Fibroblast of lung (primary cell): Measurements from ENCODE around the gene AP1S3. TPM values are rescaled to one million over a fixed set of nuclear protein-coding genes. Genes with fewer than 3 reads are reported as not detected.
A peak's percentile ranks its signal among the peaks of the same experiment; 100 is the strongest.

Experiments
- DNase-seq, 2 donors: peaks; one replicate each; pipeline versions ENCODE4 v3.0.0 to v3.0.0-alpha.2; 2010; ENCODE audit warnings: low read depth in 2 of 2
- H2AFZ ChIP-seq: 2 replicates; pipeline ENCODE4 v1.5.1; 2012; ENCODE audit warnings: low read length, control low read depth, inconsistent platforms
- H3K27ac ChIP-seq: 2 replicates; pipeline ENCODE4 v1.5.1; 2011; ENCODE audit warnings: low read length, control low read depth; ENCODE audit not compliant: insufficient read depth
- H3K27me3 ChIP-seq: 2 replicates; pipeline ENCODE4 v1.5.1; 2011; ENCODE audit warnings: mild to moderate bottlenecking, low read length; ENCODE audit not compliant: control insufficient read depth, insufficient read depth
- H3K36me3 ChIP-seq: 2 replicates; pipeline ENCODE4 v1.5.1; 2011; ENCODE audit warnings: low read length; ENCODE audit not compliant: control insufficient read depth, insufficient read depth
- H3K4me1 ChIP-seq: 2 replicates; pipeline ENCODE4 v1.5.1; 2011; ENCODE audit warnings: low read length; ENCODE audit not compliant: control insufficient read depth, insufficient read depth; ENCODE audit errors: extremely low read depth
- H3K4me2 ChIP-seq: 2 replicates; pipeline ENCODE4 v1.5.1; 2011; ENCODE audit warnings: low read length, control low read depth; ENCODE audit not compliant: insufficient read depth; ENCODE audit errors: extremely low read depth
- H3K4me3 ChIP-seq, 4 experiments: fragments of 200-600 bp in 1 of 4; sonication (generic) in 1 of 4; replicated peaks in 1 of 4; 2 replicates each; pipeline ENCODE4 v1.5.1; 2011 to 2016; ENCODE audit warnings: low read length in 4 of 4, low read depth in 3 of 4, mild to moderate bottlenecking in 3 of 4, control low read depth in 2 of 4, inconsistent platforms in 1 of 4, mixed read lengths in 1 of 4; ENCODE audit not compliant: insufficient read depth in 1 of 4; ENCODE audit errors: control extremely low read depth in 1 of 4
- H3K79me2 ChIP-seq: 2 replicates; pipeline ENCODE4 v1.5.1; 2012; ENCODE audit warnings: mild to moderate bottlenecking, low read length, inconsistent platforms; ENCODE audit not compliant: control insufficient read depth, insufficient read depth
- H3K9ac ChIP-seq: 2 replicates; pipeline ENCODE4 v1.5.1; 2011; ENCODE audit warnings: mild to moderate bottlenecking, low read length, control low read depth; ENCODE audit not compliant: insufficient read depth
- H3K9me3 ChIP-seq: 2 replicates; pipeline ENCODE4 v1.5.1; 2012; ENCODE audit warnings: low read depth, low read length; ENCODE audit not compliant: control insufficient read depth, insufficient read depth
- H4K20me1 ChIP-seq: 2 replicates; pipeline ENCODE4 v1.5.1; 2011; ENCODE audit warnings: low read length; ENCODE audit not compliant: control insufficient read depth, insufficient read depth; ENCODE audit errors: extremely low read depth
- EZH2 ChIP-seq: IDR thresholded peaks from 2 replicates; pipeline ENCODE4 v1.5.1; 2012; ENCODE audit warnings: low read length, control low read depth, mild to moderate bottlenecking; ENCODE audit errors: missing control alignments
- polyA plus RNA-seq, 2 donors: library from polyadenylated mRNA; depleted of rRNA in 1 of 2; stranded (reverse) in 1 of 2; unstranded in 1 of 2; fragments of >200 nt; gene quantifications; 2 replicates each; pipeline ENCODE4 v1.2.1, GENCODE V29; 2011 to 2012; ENCODE audit warnings: missing spikeins in 1 of 2
- total RNA-seq: library from RNA; depleted of rRNA; stranded (reverse); fragments of >200 nt; gene quantifications from 2 replicates; pipeline ENCODE4 v1.2.1, GENCODE V29; 2014
- TF ChIP-seq, protein P1 (sequence below), 2 donors: IDR thresholded peaks in 1 of 2; conservative IDR thresholded peaks in 1 of 2; 1 replicate in 1 of 2; 2 replicates in 1 of 2; pipeline ENCODE4 v1.5.1; 2011 to 2012; ENCODE audit warnings: low read length in 2 of 2, control low read depth in 1 of 2, inconsistent platforms in 1 of 2, low read depth in 1 of 2, mild to moderate bottlenecking in 1 of 2

The AP1S3 gene
- total and polyA plus RNA-seq, 2 donors (not counting 1 experiment from before 2014, with no cell fraction given) = 2.9 to 3.3 TPM

DNA sequence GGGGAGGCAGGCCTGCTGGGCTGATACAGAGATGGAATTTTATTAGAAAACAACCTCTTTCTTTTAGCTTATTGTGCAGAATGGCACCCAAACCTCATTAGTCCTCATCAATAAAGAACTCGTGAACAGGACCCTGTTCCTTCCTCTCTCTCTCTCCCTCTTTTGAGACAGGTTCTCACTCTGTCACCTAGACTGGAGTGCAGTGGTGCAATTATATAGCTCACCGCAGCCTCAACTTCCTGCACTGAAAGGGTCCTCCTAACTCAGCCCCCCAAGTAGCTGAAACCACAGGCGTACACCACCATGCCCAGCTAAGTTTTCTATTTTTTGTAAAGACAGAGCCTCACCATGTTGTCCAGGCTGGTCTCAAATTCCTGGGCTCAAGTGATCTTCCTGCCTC, 21.7 kb upstream of the AP1S3 start:
- H3K36me3 ChIP-seq = no peaks in the 10 kb centered on the region
- H3K9me3 ChIP-seq = no peaks in the 10 kb centered on the region
- H3K27ac ChIP-seq = no peak overlapping the region
- no peak for TF ChIP-seq EZH2
- TF ChIP-seq, protein P1, sequence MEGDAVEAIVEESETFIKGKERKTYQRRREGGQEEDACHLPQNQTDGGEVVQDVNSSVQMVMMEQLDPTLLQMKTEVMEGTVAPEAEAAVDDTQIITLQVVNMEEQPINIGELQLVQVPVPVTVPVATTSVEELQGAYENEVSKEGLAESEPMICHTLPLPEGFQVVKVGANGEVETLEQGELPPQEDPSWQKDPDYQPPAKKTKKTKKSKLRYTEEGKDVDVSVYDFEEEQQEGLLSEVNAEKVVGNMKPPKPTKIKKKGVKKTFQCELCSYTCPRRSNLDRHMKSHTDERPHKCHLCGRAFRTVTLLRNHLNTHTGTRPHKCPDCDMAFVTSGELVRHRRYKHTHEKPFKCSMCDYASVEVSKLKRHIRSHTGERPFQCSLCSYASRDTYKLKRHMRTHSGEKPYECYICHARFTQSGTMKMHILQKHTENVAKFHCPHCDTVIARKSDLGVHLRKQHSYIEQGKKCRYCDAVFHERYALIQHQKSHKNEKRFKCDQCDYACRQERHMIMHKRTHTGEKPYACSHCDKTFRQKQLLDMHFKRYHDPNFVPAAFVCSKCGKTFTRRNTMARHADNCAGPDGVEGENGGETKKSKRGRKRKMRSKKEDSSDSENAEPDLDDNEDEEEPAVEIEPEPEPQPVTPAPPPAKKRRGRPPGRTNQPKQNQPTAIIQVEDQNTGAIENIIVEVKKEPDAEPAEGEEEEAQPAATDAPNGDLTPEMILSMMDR (conservative IDR thresholded peaks at IDR 0.05 in 1 of 2, IDR thresholded peaks at IDR 0.05 in 1 of 2; ENCODE audit: low read depth in 1 of 2, low read length in 2 of 2) = no peak
- no peaks in the 10 kb centered on the region for H3K79me2 ChIP-seq
- no peak overlapping the region for H2AFZ ChIP-seq
- no peak overlapping the region for H3K4me2 ChIP-seq
- no peak for DNase-seq
- H3K4me3 ChIP-seq = no peak overlapping the region
- no peaks in the 10 kb centered on the region for H4K20me1 ChIP-seq
- no peaks in the 10 kb centered on the region for H3K27me3 ChIP-seq
- H3K9ac ChIP-seq = no peak overlapping the region
- H3K4me1 ChIP-seq = peaks cover 2% of the 10 kb centered on the region

DNA sequence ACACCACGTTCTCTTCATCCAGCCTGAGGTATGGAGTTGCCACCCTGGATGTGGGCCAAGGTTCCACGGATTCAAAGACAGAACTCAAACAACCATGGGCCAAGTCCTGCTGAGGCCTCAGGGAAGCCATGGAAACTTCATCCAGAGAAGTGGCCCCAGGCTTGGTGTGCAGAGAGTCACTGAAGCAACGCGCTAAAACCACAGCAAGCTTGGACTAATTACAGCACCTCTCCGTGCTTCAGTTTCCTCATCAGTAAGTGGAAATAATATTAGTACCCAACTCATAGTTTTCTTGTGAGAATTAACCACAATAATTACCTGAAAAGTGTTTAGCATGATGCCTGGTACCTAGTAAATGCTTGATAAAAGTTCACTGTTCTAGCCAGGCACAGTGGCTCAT, 19.2 kb upstream of the AP1S3 start:
- TF ChIP-seq, protein P1 (conservative IDR thresholded peaks at IDR 0.05 in 1 of 2, IDR thresholded peaks at IDR 0.05 in 1 of 2; ENCODE audit: low read depth in 1 of 2, low read length in 2 of 2) = no peak
- TF ChIP-seq EZH2 = no peak
- no peaks in the 10 kb centered on the region for H4K20me1 ChIP-seq
- no peak overlapping the region for H2AFZ ChIP-seq
- H3K79me2 ChIP-seq = no peaks in the 10 kb centered on the region
- H3K27ac ChIP-seq = no peak overlapping the region
- H3K27me3 ChIP-seq = no peaks in the 10 kb centered on the region
- peaks cover 2% of the 10 kb centered on the region for H3K4me1 ChIP-seq
- H3K36me3 ChIP-seq = no peaks in the 10 kb centered on the region
- H3K9ac ChIP-seq = no peak overlapping the region
- no peak for DNase-seq
- H3K4me2 ChIP-seq = no peak overlapping the region
- H3K9me3 ChIP-seq = no peaks in the 10 kb centered on the region
- H3K4me3 ChIP-seq = no peak overlapping the region

DNA sequence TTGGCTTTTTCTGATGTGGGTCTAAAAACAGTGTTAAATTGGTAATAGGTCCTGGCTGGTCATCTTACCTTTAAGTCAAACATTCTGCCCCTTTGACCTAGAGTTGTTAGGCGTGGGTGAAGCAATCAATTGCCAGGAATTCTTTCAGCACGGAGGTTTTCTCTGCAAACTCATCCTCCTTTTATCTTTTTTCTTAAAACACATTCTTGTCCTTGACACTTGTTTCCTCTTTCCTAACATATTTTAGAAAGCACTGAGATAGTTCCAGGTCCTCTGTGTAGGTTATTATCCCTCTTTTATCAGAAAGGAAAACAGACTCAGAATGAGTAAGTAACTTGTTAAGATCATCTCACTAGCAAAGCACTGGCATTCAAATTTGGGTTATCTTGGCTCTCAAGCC, 18.6 kb upstream of the AP1S3 start:
- no peak for TF ChIP-seq EZH2
- TF ChIP-seq, protein P1 (conservative IDR thresholded peaks at IDR 0.05 in 1 of 2, IDR thresholded peaks at IDR 0.05 in 1 of 2; ENCODE audit: low read depth in 1 of 2, low read length in 2 of 2) = no peak
- H4K20me1 ChIP-seq = no peaks in the 10 kb centered on the region
- no peaks in the 10 kb centered on the region for H3K79me2 ChIP-seq
- no peaks in the 10 kb centered on the region for H3K4me1 ChIP-seq
- H3K9me3 ChIP-seq = no peaks in the 10 kb centered on the region
- no peaks in the 10 kb centered on the region for H3K27me3 ChIP-seq
- no peak overlapping the region for H2AFZ ChIP-seq
- H3K36me3 ChIP-seq = no peaks in the 10 kb centered on the region
- H3K4me3 ChIP-seq = no peak overlapping the region
- peak in 1 of 2 donors; percentile 22 for DNase-seq
- no peak overlapping the region for H3K4me2 ChIP-seq
- H3K9ac ChIP-seq = no peak overlapping the region
- no peak overlapping the region for H3K27ac ChIP-seq
